SH-SY5Y (cell line): Measurements from ENCODE around the gene DAGLA.

Experiments
- GATA2 ChIP-seq: IDR thresholded peaks from 2 replicates; pipeline ENCODE4 v1.6.1; 2011; ENCODE audit warnings: mild to moderate bottlenecking, low read depth, low read length
- GATA3 ChIP-seq: IDR thresholded peaks from 2 replicates; pipeline ENCODE4 v1.6.1; 2011; ENCODE audit warnings: low read depth, mild to moderate bottlenecking, low read length, moderate library complexity

DNA sequence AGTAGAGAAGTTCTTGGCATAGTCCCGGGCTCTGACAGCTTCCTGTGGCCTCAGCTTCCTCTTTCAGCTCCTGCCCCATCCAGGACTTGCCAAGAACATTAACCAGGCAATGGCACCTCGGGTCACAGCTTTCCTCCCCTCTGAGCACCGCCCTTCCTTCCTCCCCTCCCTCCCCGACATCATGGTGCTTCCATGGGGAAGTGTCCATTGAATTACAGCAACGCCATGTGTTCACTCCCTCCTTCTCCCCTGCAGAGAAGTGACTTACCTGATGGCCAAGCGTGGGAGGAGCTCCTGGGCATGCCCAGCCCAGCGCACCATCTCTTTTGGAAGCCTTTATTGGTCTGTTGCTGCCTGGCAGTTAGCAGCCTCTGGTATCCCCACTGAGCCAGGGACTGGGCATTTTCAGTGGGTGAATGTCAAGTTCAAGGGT lies 25.8 kb upstream of the DAGLA start:
- TF ChIP-seq GATA3 = no peak
- TF ChIP-seq GATA2 = no peak
